D721Med (cell line): ENCODE data around the gene MGAT5B.

Experiments
- DNase-seq: peaks from one replicate; pipeline ENCODE4 v3.0.0; 2011; ENCODE audit warnings: low spot score; ENCODE audit not compliant: insufficient read length
- FAIRE-seq: peaks from 2 replicates; lab custom pipeline; 2011; peaks lifted over from hg19 to GRCh38; lab: Jason Lieb, UNC
- CTCF ChIP-seq: IDR thresholded peaks from 2 replicates; pipeline ENCODE4 v1.5.1; 2012; ENCODE audit warnings: mild to moderate bottlenecking, control low read depth; ENCODE audit not compliant: insufficient read depth; ENCODE audit errors: missing control alignments

MGAT5B gene

GRCh38 chr17:76947309-76947708 lies 79.1 kb downstream of the MGAT5B start:
- FAIRE-seq (no peak), DNase-seq (no peak)
- no peak for TF ChIP-seq CTCF

GRCh38 chr17:76947771-76948170 lies 79.6 kb downstream of the MGAT5B start:
- no peak for FAIRE-seq
- TF ChIP-seq CTCF, result no peak
- DNase-seq, result no peak

DNA sequence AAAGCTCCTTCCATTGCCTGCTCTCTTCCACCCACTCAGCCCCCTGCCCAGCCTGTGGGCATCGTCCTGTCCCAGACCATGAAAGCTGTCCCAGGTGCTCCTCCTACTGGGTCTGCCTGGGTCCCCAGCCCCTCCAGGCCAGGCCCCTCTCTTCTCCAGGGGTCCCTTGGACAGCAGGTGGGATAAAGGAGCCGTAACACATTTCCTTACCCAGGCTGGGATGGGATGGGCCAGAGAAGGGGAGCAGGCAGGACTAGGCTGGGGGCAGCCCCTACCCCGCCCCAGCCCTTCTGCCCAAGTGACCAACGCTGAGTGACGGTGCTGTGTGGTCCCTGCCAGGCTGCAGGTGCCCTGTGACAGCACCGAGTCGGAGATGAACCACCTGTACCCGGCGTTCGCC lies 80.1 kb downstream of the MGAT5B start:
- DNase-seq (no peak), FAIRE-seq (no peak)
- no peak for TF ChIP-seq CTCF

DNA sequence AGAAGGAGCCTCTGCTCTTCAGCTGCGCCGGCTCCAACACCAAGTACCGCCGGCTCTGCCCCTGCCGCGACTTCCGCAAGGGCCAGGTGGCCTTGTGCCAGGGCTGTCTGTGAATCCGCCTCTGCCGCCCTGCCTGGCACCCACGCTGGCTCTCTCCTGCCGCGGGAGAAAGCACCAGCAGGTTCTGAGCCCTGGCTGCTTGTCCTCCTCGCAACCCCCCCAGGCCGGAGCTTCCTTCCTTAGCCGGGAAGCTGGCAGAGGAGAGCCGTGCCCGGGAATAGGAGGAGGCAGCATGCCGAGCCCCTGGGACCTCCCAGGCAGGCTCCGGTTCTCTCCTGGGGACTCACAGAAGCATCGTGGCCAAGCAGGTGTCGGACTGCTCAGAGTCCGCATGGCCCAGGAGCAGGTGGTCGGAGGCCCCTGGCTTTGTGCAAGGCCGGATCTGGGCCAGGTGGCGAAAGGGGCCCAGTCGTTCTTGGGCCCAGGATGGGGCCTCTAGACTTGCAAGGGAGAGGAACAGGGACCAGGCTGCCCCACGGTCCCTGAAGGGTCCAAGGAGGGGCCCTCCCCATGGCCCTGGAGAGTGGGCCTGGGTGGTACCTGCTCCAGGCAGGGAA lies 80.6 kb downstream of the MGAT5B start:
- no peak for DNase-seq
- TF ChIP-seq CTCF, result no peak
- FAIRE-seq, result no peak

DNA sequence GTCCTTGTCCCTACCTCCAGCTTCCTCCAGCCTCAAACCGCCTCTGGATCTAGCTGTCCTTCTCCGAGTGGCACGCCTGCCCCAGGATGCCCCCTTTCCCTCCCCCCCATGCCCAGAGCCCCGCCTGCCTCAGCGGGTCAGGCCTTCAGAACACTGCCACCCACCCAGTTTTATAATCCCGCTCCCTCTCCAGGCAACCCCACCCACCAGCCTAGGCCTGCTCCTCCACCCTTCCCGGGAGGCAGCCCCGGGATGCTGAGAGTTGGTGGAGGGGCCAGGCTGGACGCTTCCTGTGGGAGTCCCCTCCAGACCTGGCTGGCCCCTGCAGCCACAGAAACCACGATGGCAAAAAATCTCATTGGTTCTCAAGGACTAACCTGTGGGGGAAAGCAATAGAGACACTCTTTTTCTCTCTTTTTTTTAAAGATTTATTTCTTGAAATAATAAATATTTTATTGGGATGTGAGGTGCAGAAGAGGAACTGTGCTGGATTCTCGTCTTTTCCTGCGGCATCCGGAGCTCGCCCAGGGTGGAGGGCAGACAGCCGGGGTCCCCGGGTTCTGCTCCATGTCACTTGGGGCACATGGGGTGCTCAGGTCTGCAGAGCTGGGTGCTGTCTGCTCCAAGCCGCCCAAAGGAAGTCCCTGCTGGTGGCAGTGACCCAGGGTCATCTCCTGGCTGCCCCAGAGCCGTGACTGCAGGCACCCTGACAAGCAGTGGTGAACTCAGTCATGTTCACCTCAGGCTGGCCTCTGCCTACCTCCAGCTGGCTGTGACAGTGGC lies 81.9 kb downstream of the MGAT5B start:
- TF ChIP-seq CTCF, result no peak
- FAIRE-seq, result no peak
- no peak for DNase-seq

GRCh38 chr17:76951375-76951905 lies 83.2 kb downstream of the MGAT5B start:
- DNase-seq (no peak), FAIRE-seq (no peak)
- no peak for TF ChIP-seq CTCF

DNA sequence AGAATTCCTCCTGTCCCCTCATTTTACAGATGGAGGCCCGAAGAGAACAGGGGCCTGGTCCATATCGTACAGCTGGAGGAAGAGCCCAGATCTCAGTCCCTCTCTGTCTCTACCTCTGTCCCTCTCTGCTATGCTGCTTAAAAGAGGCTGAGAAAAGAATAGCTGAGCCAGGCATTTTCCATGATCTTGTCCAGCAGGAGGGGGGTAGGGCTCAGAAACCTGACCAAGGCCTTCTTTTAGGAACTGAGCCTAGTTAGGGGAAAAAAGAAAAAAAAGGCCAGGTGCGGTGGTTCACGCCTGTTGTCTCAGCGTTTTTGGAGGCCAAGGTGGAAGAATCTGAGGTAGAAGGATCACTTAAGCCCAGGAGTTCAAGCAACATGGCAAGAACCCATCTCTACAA lies 84.2 kb downstream of the MGAT5B start:
- TF ChIP-seq CTCF, result no peak
- FAIRE-seq (no peak), DNase-seq (no peak)
